Measurements from ENCODE around the gene MYO10. TPM values are rescaled to one million over a fixed set of nuclear protein-coding genes. Genes with fewer than 3 reads are reported as not detected.

Gene MYO10
- total RNA-seq, 3 donors from 2014 or later (not counting 1 experiment from before 2014, with no cell fraction given) = 0.83 to 1.2 TPM; not detected in 1

GRCh38 chr5:16671208-16671607, 264.9 kb downstream of the MYO10 start:
- H3K36me3 Mint-ChIP-seq = no peaks in the 10 kb centered on the region
- H3K4me3 Mint-ChIP-seq = no peak overlapping the region
- intact Hi-C loops (cut with micrococcal nuclease) = no loop called here
- TF ChIP-seq CTCF (IDR thresholded peaks at IDR 0.05) = no peak
- H3K4me3 ChIP-seq (ENCODE audit: low read length) = no peak overlapping the region
- no peak for DNase-seq
- H3K36me3 ChIP-seq (ENCODE audit: control insufficient read depth, insufficient read depth, low read length) = no peaks in the 10 kb centered on the region
- no peaks in the 10 kb centered on the region for H3K27me3 ChIP-seq (ENCODE audit: control insufficient read depth, insufficient read depth, low read length)
- no peak overlapping the region for H3K27ac ChIP-seq (ENCODE audit: low read length)
- no peaks in the 10 kb centered on the region for H3K9me3 ChIP-seq (ENCODE audit: control insufficient read depth, insufficient read depth, low read length)
- H3K4me1 Mint-ChIP-seq = no peaks in the 10 kb centered on the region
- no peaks in the 10 kb centered on the region for H3K27me3 Mint-ChIP-seq (ENCODE audit: low read depth in 2 of 2)
- ATAC-seq = no peak
- no peaks in the 10 kb centered on the region for H3K4me1 ChIP-seq (ENCODE audit: control insufficient read depth, insufficient read depth, low read length)
- no peaks in the 10 kb centered on the region for H3K9me3 Mint-ChIP-seq
- H3K27ac Mint-ChIP-seq = no peak overlapping the region
- 88% methylated on average over 7 of the region's 7 CpGs for WGBS (ENCODE audit: insufficient coverage)

DNA sequence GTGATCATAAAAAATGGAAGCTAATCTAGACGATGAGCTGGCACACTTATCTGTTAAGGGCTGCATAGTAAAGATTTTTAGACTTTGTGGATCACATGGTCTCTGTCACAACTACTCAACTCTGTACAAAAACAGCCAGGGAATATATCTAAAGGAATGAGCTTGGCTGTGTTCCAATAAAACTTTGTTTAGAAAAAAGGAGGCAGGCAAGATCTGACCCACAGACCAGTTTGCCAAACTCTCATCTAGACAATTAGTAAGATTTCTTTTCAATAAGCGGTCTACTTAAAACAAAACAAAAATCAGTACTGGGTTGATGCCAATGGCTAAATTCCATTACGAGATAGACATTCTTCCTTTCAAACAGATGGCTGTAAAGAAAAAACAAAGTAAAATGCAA, 266.3 kb downstream of the MYO10 start:
- intact Hi-C loops (cut with micrococcal nuclease) = no loop called here
- Mint-ChIP-seq H3K4me3 (no peak overlapping the region), H3K36me3 (no peaks in the 10 kb centered on the region), H3K4me1 (no peaks in the 10 kb centered on the region), H3K9me3 (no peaks in the 10 kb centered on the region), H3K27me3 (ENCODE audit: low read depth in 2 of 2) (no peaks in the 10 kb centered on the region), H3K27ac (no peak overlapping the region)
- DNase-seq (no peak), ATAC-seq (no peak)
- H3K4me3 ChIP-seq (ENCODE audit: low read length) = no peak overlapping the region
- no peaks in the 10 kb centered on the region for H3K27me3 ChIP-seq (ENCODE audit: control insufficient read depth, insufficient read depth, low read length)
- WGBS (ENCODE audit: insufficient coverage) = 89% methylated on average over 1 of the region's 3 CpGs
- H3K4me1 ChIP-seq (ENCODE audit: control insufficient read depth, insufficient read depth, low read length) = no peaks in the 10 kb centered on the region
- H3K36me3 ChIP-seq (ENCODE audit: control insufficient read depth, insufficient read depth, low read length) = no peaks in the 10 kb centered on the region
- H3K9me3 ChIP-seq (ENCODE audit: control insufficient read depth, insufficient read depth, low read length) = no peaks in the 10 kb centered on the region
- no peak overlapping the region for H3K27ac ChIP-seq (ENCODE audit: low read length)
- no peak for TF ChIP-seq CTCF (IDR thresholded peaks at IDR 0.05)

- no peak for TF ChIP-seq CTCF (IDR thresholded peaks at IDR 0.05)
- intact Hi-C loops (cut with micrococcal nuclease) = no loop called here
- Mint-ChIP-seq H3K36me3 (no peaks in the 10 kb centered on the region), H3K27ac (no peak overlapping the region), H3K27me3 (ENCODE audit: low read depth in 2 of 2) (no peaks in the 10 kb centered on the region), H3K4me1 (no peaks in the 10 kb centered on the region), H3K4me3 (no peak overlapping the region), H3K9me3 (no peaks in the 10 kb centered on the region)
- 89% methylated on average over 6 of the region's 6 CpGs for WGBS (ENCODE audit: insufficient coverage)
- H3K4me3 ChIP-seq (ENCODE audit: low read length) = no peak overlapping the region
- no peak for DNase-seq
- no peaks in the 10 kb centered on the region for H3K27me3 ChIP-seq (ENCODE audit: control insufficient read depth, insufficient read depth, low read length)
- no peak overlapping the region for H3K27ac ChIP-seq (ENCODE audit: low read length)
- ATAC-seq = no peak
- no peaks in the 10 kb centered on the region for H3K36me3 ChIP-seq (ENCODE audit: control insufficient read depth, insufficient read depth, low read length)
- no peaks in the 10 kb centered on the region for H3K4me1 ChIP-seq (ENCODE audit: control insufficient read depth, insufficient read depth, low read length)
- no peaks in the 10 kb centered on the region for H3K9me3 ChIP-seq (ENCODE audit: control insufficient read depth, insufficient read depth, low read length)
These were observed 267.5 kb downstream of the MYO10 start for GRCh38 chr5:16668631-16669030.

- Histone ChIP-seq H3K27ac (ENCODE audit: low read length) (no peak overlapping the region), H3K4me3 (ENCODE audit: low read length) (no peak overlapping the region), H3K4me1 (ENCODE audit: control insufficient read depth, insufficient read depth, low read length) (no peaks in the 10 kb centered on the region), H3K9me3 (ENCODE audit: control insufficient read depth, insufficient read depth, low read length) (no peaks in the 10 kb centered on the region), H3K36me3 (ENCODE audit: control insufficient read depth, insufficient read depth, low read length) (no peaks in the 10 kb centered on the region), H3K27me3 (ENCODE audit: control insufficient read depth, insufficient read depth, low read length) (no peaks in the 10 kb centered on the region)
- DNase-seq = no peak
- intact Hi-C loops (cut with micrococcal nuclease) = no loop called here
- no peak for ATAC-seq
- 95% methylated on average over 11 of the region's 11 CpGs for WGBS (ENCODE audit: insufficient coverage)
- no peak for TF ChIP-seq CTCF (IDR thresholded peaks at IDR 0.05)
- no peaks in the 10 kb centered on the region for H3K36me3 Mint-ChIP-seq
- no peaks in the 10 kb centered on the region for H3K9me3 Mint-ChIP-seq
- H3K27me3 Mint-ChIP-seq (ENCODE audit: low read depth in 2 of 2) = no peaks in the 10 kb centered on the region
- H3K27ac Mint-ChIP-seq = no peak overlapping the region
- no peak overlapping the region for H3K4me3 Mint-ChIP-seq
- no peaks in the 10 kb centered on the region for H3K4me1 Mint-ChIP-seq
These were observed 267.9 kb downstream of the MYO10 start for GRCh38 chr5:16668194-16668593.

All from natural killer cell (primary cell).